GM12878 (cell line): ENCODE results near the gene CA10. TPM values are rescaled to one million over a fixed set of nuclear protein-coding genes. Genes with fewer than 3 reads are reported as not detected.

Experiments
- ATAC-seq: fragments of 200-7000 bp; cut with Tn5 transposase; 3 replicates; pipeline ENCODE4 v1.9.1; 2020; ENCODE audit warnings: mild to moderate bottlenecking, moderate library complexity
- BruUV-seq: library from RNA; stranded (reverse); fragments of 400-500 nt; replicated peaks from 2 replicates; lab custom pipeline; 2021; lab: Mats Ljungman, UMichigan
- CTCF ChIA-PET: fragments of 300-600 bp; sonication (Branson Sonifier 250); formaldehyde crosslinking; extraction: SDS; loops from one replicate; lab custom pipeline; 2021; ENCODE audit warnings: inconsistent platforms; lab: Yijun Ruan, JAX
- POLR2A ChIA-PET: fragments of 350-600 bp; formaldehyde crosslinking; extraction: SDS; loops from one replicate; lab custom pipeline; 2021; ENCODE audit warnings: inconsistent platforms; lab: Charles Lee
- RAD21 ChIA-PET: fragments of 300-600 bp; sonication (Branson Sonifier 250); formaldehyde crosslinking; loops from one replicate; lab custom pipeline; 2023; ENCODE audit warnings: antibody characterized with exemption; ENCODE audit not compliant: unreplicated experiment; lab: Charles Lee
- SMC1A ChIA-PET: fragments of 300-600 bp; sonication (Branson Sonifier 250); formaldehyde crosslinking; loops from one replicate; lab custom pipeline; 2023; ENCODE audit not compliant: unreplicated experiment, uncharacterized antibody; lab: Charles Lee
- DNase-seq: peaks from one replicate; pipeline ENCODE4 v3.0.0-alpha.2; 2011; ENCODE audit warnings: low read depth, low spot score
- FAIRE-seq: peaks from 3 replicates; lab custom pipeline; 2011; peaks lifted over from hg19 to GRCh38; lab: Jason Lieb, UNC
- H2AFZ ChIP-seq: 2 replicates; pipeline ENCODE4 v1.6.0; 2011; ENCODE audit warnings: low read depth, low read length, control low read depth; ENCODE audit not compliant: control insufficient read depth
- H3K27ac ChIP-seq: 2 replicates; pipeline ENCODE4 v1.5.1; 2011; ENCODE audit warnings: control low read depth; ENCODE audit not compliant: control insufficient read depth, insufficient read depth
- H3K27me3 ChIP-seq, 2 experiments: replicated peaks in 1 of 2; 2 replicates each; pipeline versions ENCODE4 v1.6.0 to v1.6.1; 2011; ENCODE audit warnings: low read length in 1 of 2; ENCODE audit not compliant: control insufficient read depth in 2 of 2, insufficient read depth in 2 of 2
- H3K36me3 ChIP-seq, 2 experiments: 2 replicates each; pipeline ENCODE4 v1.5.1; 2011; ENCODE audit warnings: low read length in 1 of 2; ENCODE audit not compliant: control insufficient read depth in 2 of 2, insufficient read depth in 2 of 2
- H3K4me1 ChIP-seq: 2 replicates; pipeline ENCODE4 v1.6.1; 2011; ENCODE audit warnings: mild to moderate bottlenecking, low read length, moderate library complexity, mixed read lengths; ENCODE audit not compliant: control insufficient read depth, insufficient read depth
- H3K4me2 ChIP-seq: 2 replicates; pipeline ENCODE4 v1.6.0; 2011; ENCODE audit warnings: control low read depth; ENCODE audit not compliant: control insufficient read depth, insufficient read depth
- H3K4me3 ChIP-seq: fragments of 200-600 bp; sonication (generic); 2 replicates; pipeline ENCODE4 v1.5.1; 2016
- H3K79me2 ChIP-seq: 2 replicates; pipeline ENCODE4 v1.6.0; 2011; ENCODE audit warnings: low read length; ENCODE audit not compliant: control insufficient read depth, insufficient read depth
- H3K9ac ChIP-seq: 2 replicates; pipeline ENCODE4 v1.8.0; 2011; ENCODE audit warnings: low read length, control low read depth, mixed read lengths; ENCODE audit not compliant: control insufficient read depth, insufficient read depth
- H3K9me3 ChIP-seq: replicated peaks from 3 replicates; pipeline ENCODE4 v1.5.1; 2011; ENCODE audit warnings: mild to moderate bottlenecking, low read length; ENCODE audit not compliant: control insufficient read depth, insufficient read depth
- H4K20me1 ChIP-seq: 2 replicates; pipeline ENCODE4 v1.6.0; 2011; ENCODE audit not compliant: control insufficient read depth, insufficient read depth
- BMI1 ChIP-seq: fragments of 450-650 bp; IDR thresholded peaks from 2 replicates; pipeline ENCODE4 v1.6.1; 2016; ENCODE audit warnings: mild to moderate bottlenecking, moderate library complexity, borderline replicate concordance
- CTCF ChIP-seq, 3 experiments: IDR thresholded peaks in 2 of 3; conservative IDR thresholded peaks in 1 of 3; 2 replicates each; pipeline ENCODE4 v1.5.1; 2011; ENCODE audit warnings: low read depth in 3 of 3, low read length in 3 of 3, mild to moderate bottlenecking in 3 of 3, control low read depth in 2 of 3, moderate library complexity in 2 of 3, inconsistent platforms in 1 of 3, mixed read lengths in 1 of 3; ENCODE audit not compliant: control insufficient read depth in 2 of 3, insufficient read depth in 1 of 3; ENCODE audit errors: extremely low read depth in 1 of 3
- MLLT1 ChIP-seq: fragments of 450-650 bp; IDR thresholded peaks from 2 replicates; pipeline ENCODE4 v1.6.1; 2016; ENCODE audit warnings: mild to moderate bottlenecking
- NFXL1 ChIP-seq: fragments of 450-650 bp; IDR thresholded peaks from 2 replicates; pipeline ENCODE4 v1.6.1; 2017; ENCODE audit warnings: antibody characterized with exemption, mild to moderate bottlenecking, borderline replicate concordance
- NFYB ChIP-seq: IDR thresholded peaks from 2 replicates; pipeline ENCODE4 v1.6.1; 2011; ENCODE audit warnings: low read depth, mild to moderate bottlenecking, low read length, improper control_type of control experiment, moderate library complexity; ENCODE audit not compliant: insufficient read depth
- RAD21 ChIP-seq: IDR thresholded peaks from 2 replicates; pipeline ENCODE4 v1.6.1; 2011; ENCODE audit warnings: mild to moderate bottlenecking, low read depth, low read length, moderate library complexity; ENCODE audit not compliant: insufficient read depth
- RUNX3 ChIP-seq: IDR thresholded peaks from 2 replicates; pipeline ENCODE4 v1.6.1; 2012; ENCODE audit warnings: low read length, inconsistent platforms
- SMC3 ChIP-seq: IDR thresholded peaks from 2 replicates; pipeline ENCODE4 v1.6.1; 2011; ENCODE audit warnings: low read length, improper control_type of control experiment, borderline replicate concordance
- STAT1 ChIP-seq: fragments of 450-650 bp; conservative IDR thresholded peaks from 2 replicates; pipeline ENCODE4 v1.6.1; 2014; ENCODE audit warnings: antibody characterized with exemption, mild to moderate bottlenecking
- STAT3 ChIP-seq: IDR thresholded peaks from 2 replicates; pipeline ENCODE4 v1.6.1; 2011; ENCODE audit warnings: low read depth, low read length, improper control_type of control experiment
- USF1 ChIP-seq: IDR thresholded peaks from 2 replicates; pipeline ENCODE4 v1.6.1; 2011; ENCODE audit warnings: borderline replicate concordance, low read depth, mild to moderate bottlenecking, moderate library complexity, mixed read lengths, low read length; ENCODE audit not compliant: insufficient read depth; ENCODE audit errors: extremely low read length
- WRNIP1 ChIP-seq: IDR thresholded peaks from 2 replicates; pipeline ENCODE4 v1.6.1; 2011; ENCODE audit warnings: low read depth, low read length, improper control_type of control experiment, borderline replicate concordance
- YY1 ChIP-seq: IDR thresholded peaks from 2 replicates; pipeline ENCODE4 v1.6.1; 2011; ENCODE audit warnings: low read depth, mild to moderate bottlenecking, low read length
- whole genome bisulfite sequencing: methylation state at CpG from one replicate; pipeline ENCODE4 v1.1.6; 2016; ENCODE audit warnings: low lambda C conversion rate; ENCODE audit not compliant: insufficient replicate concordance, insufficient coverage; ENCODE audit errors: missing lambda C conversion rate; 5-methylcytosine and 5-hydroxymethylcytosine counted together
- in situ Hi-C: fragments of 300-500 bp; cut with MboI; formaldehyde crosslinking; loops from 9 replicates; pipeline ENCODE4 v1.14.3; 2018; ENCODE audit warnings: mixed read lengths
- intact Hi-C: fragments of 100-400 bp; cut with micrococcal nuclease; formaldehyde crosslinking; loops from one replicate; pipeline ENCODE4 v1.14.2; 2022; ENCODE audit not compliant: unreplicated experiment
- polyA plus RNA-seq, 11 experiments: library from polyadenylated mRNA; depleted of rRNA in 4 of 11; unstranded in 6 of 11; stranded (reverse) in 5 of 11; fragments of >200 nt; fragmentation: Nextera tagmentation in 4 of 11; fragmentation: Illumina TruSeq in 1 of 11; extraction: Ambion mirVana in 4 of 11; extraction: Trizol in 1 of 11; gene quantifications; 1 replicate in 1 of 11; 2 replicates in 10 of 11; pipeline versions ENCODE4 v1.2.1 to v1.2.3, GENCODE V29; 2011 to 2016; ENCODE audit warnings: inconsistent platforms in 2 of 11, missing spikeins in 2 of 11, low read depth in 1 of 11
- total RNA-seq, 4 experiments: library from RNA; depleted of rRNA in 3 of 4; stranded (reverse); fragments of >200 nt in 3 of 4; fragmentation: Illumina TruSeq in 1 of 4; extraction: Trizol in 1 of 4; gene quantifications; 2 replicates each; pipeline versions ENCODE4 v1.2.1 to v1.2.3, GENCODE V29; 2013 to 2021

Gene CA10
- total and polyA plus RNA-seq, 10 of the 15 experiments (the other 5 are each of a cell fraction or from before 2014, with no cell fraction given): not detected

- Histone ChIP-seq H3K27ac (no peak overlapping the region), H4K20me1 (no peaks in the 10 kb centered on the region), H3K9ac (no peak overlapping the region), H3K9me3 (no peaks in the 10 kb centered on the region), H2AFZ (no peak overlapping the region), H3K36me3 (no peaks in the 10 kb centered on the region), H3K27me3 (no peaks in the 10 kb centered on the region), H3K4me2 (no peak overlapping the region), H3K79me2 (no peaks in the 10 kb centered on the region), H3K4me3 (no peak overlapping the region), H3K4me1 (no peaks in the 10 kb centered on the region)
- CTCF ChIA-PET: interaction anchor here (0.7 to 4.0 kb wide), 9 partner anchors 10 to 392 kb away, joined by 3 to 44 read pairs (median 4); no protein-coding TSS in a partner anchor
- DNase-seq (peak; percentile 4), ATAC-seq (peak; percentile 96), FAIRE-seq (peak; percentile 93)
- intact Hi-C loops (loop anchor here (1.0 kb wide), 1 partner anchor 342 kb away; no protein-coding TSS in a partner anchor), in situ Hi-C loops (no loop called here)
- SMC1A ChIA-PET: interaction anchor here (1.0 to 1.6 kb wide), 3 partner anchors 10 to 342 kb away, joined by 3 to 7 read pairs (median 4); no protein-coding TSS in a partner anchor
- RAD21 ChIA-PET: interaction anchor here (1.1 to 2.1 kb wide), 3 partner anchors 340 to 392 kb away, joined by 3 to 10 read pairs (median 9); no protein-coding TSS in a partner anchor
- 2% methylated on average over 4 of the region's 4 CpGs for WGBS
- BruUV-seq: no TSS peak
- TF ChIP-seq MLLT1: no peak
- peak; percentile 85 for TF ChIP-seq RAD21
- peak; percentile 69 for TF ChIP-seq RUNX3
- TF ChIP-seq CTCF (IDR thresholded peaks at IDR 0.05 in 2 of 3, conservative IDR thresholded peaks at IDR 0.05 in 1 of 3; ENCODE audit: control insufficient read depth in 2 of 3, extremely low read depth in 1 of 3, insufficient read depth in 1 of 3, low read depth in 3 of 3, low read length in 3 of 3): peak; percentile 78 to 88 (median 87)
- TF ChIP-seq NFYB: no peak
- TF ChIP-seq WRNIP1: 0 out of 2 replicates have a peak, but pooled peaks have one; percentile 37
- no peak for TF ChIP-seq NFXL1
- TF ChIP-seq YY1: peak; percentile 31; the same call in 1 of the 2 replicates
- TF ChIP-seq STAT3: no peak
- peak; percentile 66; the same call in 1 of the 2 replicates for TF ChIP-seq SMC3
- 0 out of 2 replicates have a peak, but pooled peaks have one; percentile 14 for TF ChIP-seq STAT1
- TF ChIP-seq USF1: no peak
- TF ChIP-seq BMI1: no peak
- POLR2A ChIA-PET: no interaction called here
These were observed 394.0 kb downstream of the CA10 start for GRCh38 chr17:51764387-51764971.
